ENCODE measurements around the gene PRKAG2.

PRKAG2 gene

DNA sequence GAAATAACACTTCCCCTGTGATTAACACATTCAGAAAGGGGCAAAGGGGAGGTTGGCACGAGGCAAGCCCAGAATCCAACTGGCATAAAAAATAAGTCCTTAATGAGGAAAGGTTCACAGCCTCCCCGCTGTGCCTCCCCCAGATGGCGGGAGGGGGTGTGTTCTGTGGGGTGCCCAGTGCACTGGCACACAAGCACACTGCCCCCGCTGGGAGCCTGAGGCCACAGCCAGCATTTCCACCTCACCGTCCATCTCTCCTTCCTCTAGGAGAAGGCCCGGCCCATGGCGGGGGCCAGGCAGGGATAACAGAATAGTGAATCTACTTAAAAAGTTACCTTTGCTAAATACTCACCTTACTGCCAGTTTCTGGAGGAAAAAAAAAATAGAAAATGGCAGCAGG, 43.2 kb downstream of the PRKAG2 start:
- no peak for TF ChIP-seq EZH2 (IDR thresholded peaks at IDR 0.05; ENCODE audit: borderline replicate concordance, low read length)
- TF ChIP-seq, protein P1, sequence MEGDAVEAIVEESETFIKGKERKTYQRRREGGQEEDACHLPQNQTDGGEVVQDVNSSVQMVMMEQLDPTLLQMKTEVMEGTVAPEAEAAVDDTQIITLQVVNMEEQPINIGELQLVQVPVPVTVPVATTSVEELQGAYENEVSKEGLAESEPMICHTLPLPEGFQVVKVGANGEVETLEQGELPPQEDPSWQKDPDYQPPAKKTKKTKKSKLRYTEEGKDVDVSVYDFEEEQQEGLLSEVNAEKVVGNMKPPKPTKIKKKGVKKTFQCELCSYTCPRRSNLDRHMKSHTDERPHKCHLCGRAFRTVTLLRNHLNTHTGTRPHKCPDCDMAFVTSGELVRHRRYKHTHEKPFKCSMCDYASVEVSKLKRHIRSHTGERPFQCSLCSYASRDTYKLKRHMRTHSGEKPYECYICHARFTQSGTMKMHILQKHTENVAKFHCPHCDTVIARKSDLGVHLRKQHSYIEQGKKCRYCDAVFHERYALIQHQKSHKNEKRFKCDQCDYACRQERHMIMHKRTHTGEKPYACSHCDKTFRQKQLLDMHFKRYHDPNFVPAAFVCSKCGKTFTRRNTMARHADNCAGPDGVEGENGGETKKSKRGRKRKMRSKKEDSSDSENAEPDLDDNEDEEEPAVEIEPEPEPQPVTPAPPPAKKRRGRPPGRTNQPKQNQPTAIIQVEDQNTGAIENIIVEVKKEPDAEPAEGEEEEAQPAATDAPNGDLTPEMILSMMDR (IDR thresholded peaks at IDR 0.05; ENCODE audit: low read length): no peak
- Histone ChIP-seq H3K27ac (ENCODE audit: low read depth, low read length, poor library complexity, severe bottlenecking) (no peak overlapping the region), H3K79me2 (ENCODE audit: insufficient read depth, low read length) (no peaks in the 10 kb centered on the region), H3F3A (ENCODE audit: insufficient read depth, low read length) (no peaks in the 10 kb centered on the region), H3K27me3 (ENCODE audit: insufficient read depth, low read length) (0 out of 2 replicates have a peak, but pooled peaks cover 4% of the 10 kb centered on the region), H3K9me2 (ENCODE audit: low read depth, low read length) (no peaks in the 10 kb centered on the region), H2AFZ (ENCODE audit: low read length) (no peak overlapping the region), H3K4me1 (ENCODE audit: insufficient read depth, low read length, severe bottlenecking) (no peaks in the 10 kb centered on the region), H3K36me3 (ENCODE audit: insufficient read depth, low read length) (no peaks in the 10 kb centered on the region), H3K9ac (ENCODE audit: low read length) (no peak overlapping the region), H3K9me3 (ENCODE audit: low read length) (no peaks in the 10 kb centered on the region), H4K20me1 (ENCODE audit: insufficient read depth, low read length) (no peaks in the 10 kb centered on the region), H3K4me3 (ENCODE audit: low read depth, low read length, poor library complexity, severe bottlenecking) (no peak overlapping the region), H3K4me2 (ENCODE audit: low read length) (no peak overlapping the region)

DNA sequence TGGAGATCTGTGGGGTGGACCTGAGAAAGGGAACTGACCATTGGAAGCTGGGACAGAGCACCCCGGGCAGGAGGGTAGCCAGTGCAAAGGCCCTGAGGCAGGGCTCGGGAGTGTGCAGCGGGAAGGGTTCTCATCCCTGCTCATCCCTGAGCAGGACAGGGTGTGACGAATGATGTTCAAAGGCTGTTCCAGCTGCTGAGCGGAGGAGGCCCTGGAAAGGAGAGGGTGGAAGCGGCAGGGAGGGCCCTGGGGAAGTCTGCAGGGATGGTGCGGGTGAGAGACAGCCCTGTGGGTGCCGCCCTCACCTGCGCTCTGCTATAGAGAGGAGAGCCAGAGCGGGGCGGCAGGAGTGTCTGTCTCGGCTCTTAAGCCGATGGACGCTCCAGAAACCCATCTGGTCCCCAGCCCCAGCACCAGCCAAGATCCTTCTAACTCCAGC, 43.7 kb downstream of the PRKAG2 start:
- H3K27me3 ChIP-seq (ENCODE audit: insufficient read depth, low read length): 0 out of 2 replicates have a peak, but pooled peaks cover 4% of the 10 kb centered on the region
- no peaks in the 10 kb centered on the region for H4K20me1 ChIP-seq (ENCODE audit: insufficient read depth, low read length)
- H3K36me3 ChIP-seq (ENCODE audit: insufficient read depth, low read length): no peaks in the 10 kb centered on the region
- TF ChIP-seq, protein P1 (IDR thresholded peaks at IDR 0.05; ENCODE audit: low read length): no peak
- TF ChIP-seq EZH2 (IDR thresholded peaks at IDR 0.05; ENCODE audit: borderline replicate concordance, low read length): no peak
- H3K79me2 ChIP-seq (ENCODE audit: insufficient read depth, low read length): no peaks in the 10 kb centered on the region
- H3K4me2 ChIP-seq (ENCODE audit: low read length): no peak overlapping the region
- H3K27ac ChIP-seq (ENCODE audit: low read depth, low read length, poor library complexity, severe bottlenecking): no peak overlapping the region
- no peak overlapping the region for H3K9ac ChIP-seq (ENCODE audit: low read length)
- no peaks in the 10 kb centered on the region for H3K4me1 ChIP-seq (ENCODE audit: insufficient read depth, low read length, severe bottlenecking)
- no peaks in the 10 kb centered on the region for H3K9me2 ChIP-seq (ENCODE audit: low read depth, low read length)
- no peak overlapping the region for H3K4me3 ChIP-seq (ENCODE audit: low read depth, low read length, poor library complexity, severe bottlenecking)
- H3K9me3 ChIP-seq (ENCODE audit: low read length): no peaks in the 10 kb centered on the region
- H2AFZ ChIP-seq (ENCODE audit: low read length): no peak overlapping the region
- no peaks in the 10 kb centered on the region for H3F3A ChIP-seq (ENCODE audit: insufficient read depth, low read length)

DNA sequence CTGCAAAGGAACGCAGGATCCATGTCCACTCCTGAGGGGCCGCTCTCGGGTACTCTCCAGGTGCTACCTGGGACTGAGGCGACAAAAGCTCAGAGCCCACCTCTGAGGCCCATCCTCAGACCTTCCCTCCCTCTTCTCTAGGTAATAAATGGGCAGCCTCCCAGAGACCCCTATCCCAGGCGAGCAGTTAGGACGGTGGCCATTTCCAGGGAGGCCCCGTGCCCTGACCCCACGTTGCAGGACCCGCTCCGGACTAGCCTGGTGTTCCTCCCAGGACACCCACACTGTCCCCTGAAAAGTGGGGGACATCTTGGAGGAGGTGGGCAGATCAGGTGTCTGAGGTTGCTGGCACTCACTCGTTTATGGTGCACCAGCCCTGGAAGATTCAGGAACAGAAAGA, 44.3 kb downstream of the PRKAG2 start:
- no peaks in the 10 kb centered on the region for H3K4me1 ChIP-seq (ENCODE audit: insufficient read depth, low read length, severe bottlenecking)
- H4K20me1 ChIP-seq (ENCODE audit: insufficient read depth, low read length): no peaks in the 10 kb centered on the region
- no peaks in the 10 kb centered on the region for H3K9me2 ChIP-seq (ENCODE audit: low read depth, low read length)
- no peaks in the 10 kb centered on the region for H3K79me2 ChIP-seq (ENCODE audit: insufficient read depth, low read length)
- no peak overlapping the region for H3K27ac ChIP-seq (ENCODE audit: low read depth, low read length, poor library complexity, severe bottlenecking)
- TF ChIP-seq, protein P1 (IDR thresholded peaks at IDR 0.05; ENCODE audit: low read length): no peak
- no peak for TF ChIP-seq EZH2 (IDR thresholded peaks at IDR 0.05; ENCODE audit: borderline replicate concordance, low read length)
- H3K4me2 ChIP-seq (ENCODE audit: low read length): no peak overlapping the region
- no peaks in the 10 kb centered on the region for H3K9me3 ChIP-seq (ENCODE audit: low read length)
- H3K36me3 ChIP-seq (ENCODE audit: insufficient read depth, low read length): no peaks in the 10 kb centered on the region
- 0 out of 2 replicates have a peak, but pooled peaks cover 4% of the 10 kb centered on the region for H3K27me3 ChIP-seq (ENCODE audit: insufficient read depth, low read length)
- H3K9ac ChIP-seq (ENCODE audit: low read length): no peak overlapping the region
- no peak overlapping the region for H2AFZ ChIP-seq (ENCODE audit: low read length)
- no peak overlapping the region for H3K4me3 ChIP-seq (ENCODE audit: low read depth, low read length, poor library complexity, severe bottlenecking)
- H3F3A ChIP-seq (ENCODE audit: insufficient read depth, low read length): no peaks in the 10 kb centered on the region

All from OCI-LY1 (cell line).